Activated CD4-positive, alpha-beta T cell treated with anti-CD3 and anti-CD28 coated beads, Interleukin-2, amount 50 U/mL, for 16 hours (primary cell): ENCODE data around the gene DNAJC15.
"Not testable (repeated sequence)": the region's sequence is repeated elsewhere in the genome, so short reads cannot be mapped to it uniquely, and the experiment has no call there.

Experiments used
- DNase-seq: peaks from one replicate; pipeline ENCODE4 v3.0.0-alpha.2; 2020

The DNAJC15 gene

GRCh38 chr13:43046259-43046658 is 22.9 kb downstream of the DNAJC15 start:
- no peak for DNase-seq

- DNase-seq: no peak
These were observed 31.7 kb downstream of the DNAJC15 start for GRCh38 chr13:43054803-43055802.

GRCh38 chr13:43057653-43058317 is 34.4 kb downstream of the DNAJC15 start:
- no peak for DNase-seq

GRCh38 chr13:43058318-43058674 is 34.9 kb downstream of the DNAJC15 start:
- no peak for DNase-seq

- DNase-seq: no peak
These were observed 35.4 kb downstream of the DNAJC15 start for GRCh38 chr13:43058831-43059230.

GRCh38 chr13:43059779-43060178 is 36.4 kb downstream of the DNAJC15 start:
- DNase-seq: not testable (repeated sequence)

GRCh38 chr13:43060806-43061205 is 37.4 kb downstream of the DNAJC15 start:
- DNase-seq: not testable (repeated sequence)

- DNase-seq: no peak
These were observed 38.3 kb downstream of the DNAJC15 start for GRCh38 chr13:43061496-43062280.

GRCh38 chr13:43071824-43072223 is 48.4 kb downstream of the DNAJC15 start:
- DNase-seq: no peak

GRCh38 chr13:43072394-43072793 is 49.0 kb downstream of the DNAJC15 start:
- no peak for DNase-seq

GRCh38 chr13:43074824-43075510 is 51.6 kb downstream of the DNAJC15 start:
- DNase-seq: peak; percentile 55

GRCh38 chr13:43075511-43075902 is 52.1 kb downstream of the DNAJC15 start:
- not testable (repeated sequence) for DNase-seq

GRCh38 chr13:43077046-43077445 is 53.7 kb downstream of the DNAJC15 start:
- no peak for DNase-seq

- no peak for DNase-seq
These were observed 54.1 kb downstream of the DNAJC15 start for GRCh38 chr13:43077461-43077860.

GRCh38 chr13:43077906-43078305 is 54.5 kb downstream of the DNAJC15 start:
- no peak for DNase-seq

- no peak for DNase-seq
These were observed 55.0 kb downstream of the DNAJC15 start for GRCh38 chr13:43078399-43078798.

GRCh38 chr13:43079392-43079931 is 56.1 kb downstream of the DNAJC15 start:
- DNase-seq: no peak

GRCh38 chr13:43080199-43080598 is 56.8 kb downstream of the DNAJC15 start:
- no peak for DNase-seq

GRCh38 chr13:43081866-43082265 is 58.5 kb downstream of the DNAJC15 start:
- no peak for DNase-seq

GRCh38 chr13:43083750-43084149 is 60.4 kb downstream of the DNAJC15 start:
- DNase-seq: no peak

GRCh38 chr13:43085545-43085944 is 62.2 kb downstream of the DNAJC15 start:
- peak; percentile 8 for DNase-seq

- DNase-seq: no peak
These were observed 62.8 kb downstream of the DNAJC15 start for GRCh38 chr13:43086181-43086580.
